Measurements from ENCODE around the gene UNC5C. TPM values are rescaled to one million over a fixed set of nuclear protein-coding genes. Genes with fewer than 3 reads are reported as not detected.

The UNC5C gene
- total and polyA plus RNA-seq, 2 of the 8 experiments (the other 6 are each of a cell fraction or from before 2014, with no cell fraction given), result 0.30 to 1.3 TPM

- Histone ChIP-seq H3K4me1 (replicated peaks in 1 of 4; ENCODE audit: control insufficient read depth in 3 of 4, insufficient read depth in 4 of 4, low read length in 3 of 4) (no peaks in the 10 kb centered on the region), H2AK5ac (ENCODE audit: low read depth, low read length) (no peak overlapping the region), H3K79me1 (ENCODE audit: low read depth, low read length) (no peaks in the 10 kb centered on the region), H3K36me3 (ENCODE audit: control insufficient read depth in 2 of 4, insufficient read depth in 4 of 4, low read length in 3 of 4) (no peaks in the 10 kb centered on the region), H3K23me2 (ENCODE audit: low read depth, low read length) (no peaks in the 10 kb centered on the region), H3K79me2 (ENCODE audit: control insufficient read depth in 1 of 2, insufficient read depth in 2 of 2, low read length in 2 of 2) (no peaks in the 10 kb centered on the region), H3K27ac (ENCODE audit: low read depth, low read length) (no peak overlapping the region), H3K23ac (ENCODE audit: insufficient read length) (no peak overlapping the region), H2BK120ac (replicated peaks; ENCODE audit: low read depth, low read length) (no peak overlapping the region), H3K27me3 (replicated peaks in 1 of 4; ENCODE audit: control insufficient read depth in 3 of 4, extremely low read depth in 1 of 4, insufficient read depth in 3 of 4, low read length in 3 of 4) (no peaks in the 10 kb centered on the region), H4K8ac (ENCODE audit: extremely low read depth, insufficient read depth, low read length) (no peak overlapping the region), H3K18ac (ENCODE audit: extremely low read depth, low read length) (no peak overlapping the region), H2BK5ac (ENCODE audit: low read depth, low read length) (no peak overlapping the region), H3K9ac (replicated peaks in 1 of 4; ENCODE audit: extremely low read depth in 1 of 4, low read depth in 3 of 4, low read length in 3 of 4) (no peak overlapping the region), H3K9me3 (ENCODE audit: insufficient read depth in 2 of 2, low read depth in 1 of 2, low read length in 1 of 2) (no peaks in the 10 kb centered on the region), H2BK20ac (ENCODE audit: low read length) (no peak overlapping the region), H2BK12ac (ENCODE audit: low read depth, low read length) (no peak overlapping the region), H3K56ac (replicated peaks; ENCODE audit: insufficient read length, low read depth, low read length) (no peak overlapping the region), H3K4ac (replicated peaks; ENCODE audit: insufficient read length, low read depth, low read length) (no peak overlapping the region), H2BK15ac (ENCODE audit: low read length) (no peak overlapping the region), H3K4me3 (ENCODE audit: extremely low read depth in 1 of 4, insufficient read depth in 2 of 4, low read depth in 3 of 4, low read length in 4 of 4) (no peak overlapping the region), H4K20me1 (replicated peaks in 1 of 2; ENCODE audit: control insufficient read depth in 1 of 2, insufficient read depth in 2 of 2, low read length in 2 of 2) (no peaks in the 10 kb centered on the region), H4K91ac (replicated peaks; ENCODE audit: insufficient read length, low read length) (no peak overlapping the region), H3K14ac (ENCODE audit: insufficient read length) (no peak overlapping the region), H3K4me2 (ENCODE audit: insufficient read depth in 1 of 2, low read depth in 2 of 2, low read length in 2 of 2) (no peak overlapping the region), H2AFZ (ENCODE audit: low read length) (no peak overlapping the region), H4K5ac (ENCODE audit: insufficient read length, low read depth, low read length) (no peak overlapping the region)
- ChIA-PET CTCF (ENCODE audit: partially characterized antibody) (interaction anchor here (0.6 kb wide), 1 partner anchor 934 kb away, joined by 3 read pairs; no protein-coding TSS in a partner anchor), POLR2A (ENCODE audit: partially characterized antibody) (no interaction called here)
- DNase-seq (ENCODE audit: low read depth in 1 of 2, low spot score in 2 of 2) (no peak), FAIRE-seq (no peak)
- TF ChIP-seq BCL11A (IDR thresholded peaks at IDR 0.05; ENCODE audit: low read depth in 2 of 2, low read length in 2 of 2) (no peak), SP1 (IDR thresholded peaks at IDR 0.05; ENCODE audit: low read depth, low read length) (no peak), CEBPB (IDR thresholded peaks at IDR 0.05; ENCODE audit: low read depth, low read length) (no peak), ZNF274 (IDR thresholded peaks at IDR 0.05; ENCODE audit: borderline replicate concordance, extremely low read depth, low read length) (no peak), JUND (IDR thresholded peaks at IDR 0.05; ENCODE audit: low read length) (no peak), RFX5 (IDR thresholded peaks at IDR 0.05; ENCODE audit: borderline replicate concordance, low read depth, low read length) (no peak), BACH1 (IDR thresholded peaks at IDR 0.05; ENCODE audit: low read length) (no peak), CBX5 (IDR thresholded peaks at IDR 0.05; ENCODE audit: low read depth, low read length) (no peak), HDAC2 (IDR thresholded peaks at IDR 0.05; ENCODE audit: borderline replicate concordance in 1 of 2, low read depth in 2 of 2, low read length in 2 of 2) (no peak), TEAD4 (IDR thresholded peaks at IDR 0.05; ENCODE audit: low read depth, low read length) (no peak), NRF1 (IDR thresholded peaks at IDR 0.05; ENCODE audit: low read depth, low read length) (no peak), CTBP2 (IDR thresholded peaks at IDR 0.05; ENCODE audit: borderline replicate concordance, insufficient read depth, insufficient read length, low read length) (no peak), KDM4A (IDR thresholded peaks at IDR 0.05; ENCODE audit: low read depth, low read length, severe bottlenecking) (no peak), EGR1 (IDR thresholded peaks at IDR 0.05; ENCODE audit: borderline replicate concordance, low read depth, low read length) (no peak), RAD21 (IDR thresholded peaks at IDR 0.05 in 1 of 2, conservative IDR thresholded peaks at IDR 0.05 in 1 of 2; ENCODE audit: low read depth in 2 of 2, low read length in 2 of 2) (no peak)
Measured at GRCh38 chr4:95340191-95340590, 208.6 kb downstream of the UNC5C start.
